ENCODE data around the gene HIVEP2. TPM values are rescaled to one million over a fixed set of nuclear protein-coding genes. Genes with fewer than 3 reads are reported as not detected.

Gene HIVEP2
- total RNA-seq, 1 donor from 2014 or later: 11.8 TPM

GRCh38 chr6:142918339-142919042 lies 26.5 kb downstream of the HIVEP2 start:
- no peak overlapping the region for H3K4me3 Mint-ChIP-seq (ENCODE audit: low read depth)
- no peaks in the 10 kb centered on the region for H3K4me1 Mint-ChIP-seq (ENCODE audit: low read depth)
- H3K9me3 Mint-ChIP-seq (ENCODE audit: low read depth): no peaks in the 10 kb centered on the region
- H3K36me3 Mint-ChIP-seq (ENCODE audit: insufficient read depth): no peaks in the 10 kb centered on the region
- no peak overlapping the region for H3K27ac Mint-ChIP-seq
- no peaks in the 10 kb centered on the region for H3K27me3 Mint-ChIP-seq
- TF ChIP-seq CTCF (IDR thresholded peaks at IDR 0.05; ENCODE audit: unreplicated experiment): no peak
- no peak for DNase-seq (ENCODE audit: low spot score, unreplicated experiment)

- Mint-ChIP-seq H3K36me3 (ENCODE audit: insufficient read depth) (peaks cover 11% of the 10 kb centered on the region), H3K9me3 (ENCODE audit: low read depth) (peaks cover 5% of the 10 kb centered on the region), H3K4me1 (ENCODE audit: low read depth) (no peaks in the 10 kb centered on the region), H3K27ac (no peak overlapping the region), H3K27me3 (no peaks in the 10 kb centered on the region), H3K4me3 (ENCODE audit: low read depth) (no peak overlapping the region)
- no peak for TF ChIP-seq CTCF (IDR thresholded peaks at IDR 0.05; ENCODE audit: unreplicated experiment)
- no peak for DNase-seq (ENCODE audit: low spot score, unreplicated experiment)
These were observed 28.1 kb downstream of the HIVEP2 start for GRCh38 chr6:142916881-142917280.

- H3K9me3 Mint-ChIP-seq (ENCODE audit: low read depth): peaks cover 5% of the 10 kb centered on the region
- no peak for TF ChIP-seq CTCF (IDR thresholded peaks at IDR 0.05; ENCODE audit: unreplicated experiment)
- no peak overlapping the region for H3K4me3 Mint-ChIP-seq (ENCODE audit: low read depth)
- H3K4me1 Mint-ChIP-seq (ENCODE audit: low read depth): no peaks in the 10 kb centered on the region
- H3K27me3 Mint-ChIP-seq: no peaks in the 10 kb centered on the region
- H3K27ac Mint-ChIP-seq: no peak overlapping the region
- no peak for DNase-seq (ENCODE audit: low spot score, unreplicated experiment)
- peaks cover 11% of the 10 kb centered on the region for H3K36me3 Mint-ChIP-seq (ENCODE audit: insufficient read depth)
These were observed 29.9 kb downstream of the HIVEP2 start for GRCh38 chr6:142914937-142915697.

- no peak overlapping the region for H3K4me3 Mint-ChIP-seq (ENCODE audit: low read depth)
- peaks cover 5% of the 10 kb centered on the region for H3K9me3 Mint-ChIP-seq (ENCODE audit: low read depth)
- H3K27me3 Mint-ChIP-seq: no peaks in the 10 kb centered on the region
- TF ChIP-seq CTCF (IDR thresholded peaks at IDR 0.05; ENCODE audit: unreplicated experiment): no peak
- no peak overlapping the region for H3K27ac Mint-ChIP-seq
- H3K4me1 Mint-ChIP-seq (ENCODE audit: low read depth): no peaks in the 10 kb centered on the region
- no peak for DNase-seq (ENCODE audit: low spot score, unreplicated experiment)
- peaks cover 11% of the 10 kb centered on the region for H3K36me3 Mint-ChIP-seq (ENCODE audit: insufficient read depth)
These were observed 30.6 kb downstream of the HIVEP2 start for GRCh38 chr6:142914369-142914768.

GRCh38 chr6:142913511-142914047 lies 31.4 kb downstream of the HIVEP2 start:
- no peak overlapping the region for H3K27ac Mint-ChIP-seq
- H3K36me3 Mint-ChIP-seq (ENCODE audit: insufficient read depth): peaks cover 11% of the 10 kb centered on the region
- TF ChIP-seq CTCF (IDR thresholded peaks at IDR 0.05; ENCODE audit: unreplicated experiment): no peak
- no peak for DNase-seq (ENCODE audit: low spot score, unreplicated experiment)
- no peaks in the 10 kb centered on the region for H3K27me3 Mint-ChIP-seq
- H3K4me3 Mint-ChIP-seq (ENCODE audit: low read depth): no peak overlapping the region
- peaks cover 5% of the 10 kb centered on the region for H3K9me3 Mint-ChIP-seq (ENCODE audit: low read depth)
- no peaks in the 10 kb centered on the region for H3K4me1 Mint-ChIP-seq (ENCODE audit: low read depth)

All from progenitor cell of endocrine pancreas (in vitro differentiated cells).